HG03469 (cell line): ENCODE measurements around the gene CCDC32.

Experiments used
- ATAC-seq: cut with Tn5 transposase; IDR thresholded peaks from one replicate; pipeline ENCODE4 v1.9.1; 2021; ENCODE audit warnings: mild to moderate bottlenecking, moderate library complexity, moderate number of reproducible peaks; ENCODE audit not compliant: unreplicated experiment

CCDC32 gene

DNA sequence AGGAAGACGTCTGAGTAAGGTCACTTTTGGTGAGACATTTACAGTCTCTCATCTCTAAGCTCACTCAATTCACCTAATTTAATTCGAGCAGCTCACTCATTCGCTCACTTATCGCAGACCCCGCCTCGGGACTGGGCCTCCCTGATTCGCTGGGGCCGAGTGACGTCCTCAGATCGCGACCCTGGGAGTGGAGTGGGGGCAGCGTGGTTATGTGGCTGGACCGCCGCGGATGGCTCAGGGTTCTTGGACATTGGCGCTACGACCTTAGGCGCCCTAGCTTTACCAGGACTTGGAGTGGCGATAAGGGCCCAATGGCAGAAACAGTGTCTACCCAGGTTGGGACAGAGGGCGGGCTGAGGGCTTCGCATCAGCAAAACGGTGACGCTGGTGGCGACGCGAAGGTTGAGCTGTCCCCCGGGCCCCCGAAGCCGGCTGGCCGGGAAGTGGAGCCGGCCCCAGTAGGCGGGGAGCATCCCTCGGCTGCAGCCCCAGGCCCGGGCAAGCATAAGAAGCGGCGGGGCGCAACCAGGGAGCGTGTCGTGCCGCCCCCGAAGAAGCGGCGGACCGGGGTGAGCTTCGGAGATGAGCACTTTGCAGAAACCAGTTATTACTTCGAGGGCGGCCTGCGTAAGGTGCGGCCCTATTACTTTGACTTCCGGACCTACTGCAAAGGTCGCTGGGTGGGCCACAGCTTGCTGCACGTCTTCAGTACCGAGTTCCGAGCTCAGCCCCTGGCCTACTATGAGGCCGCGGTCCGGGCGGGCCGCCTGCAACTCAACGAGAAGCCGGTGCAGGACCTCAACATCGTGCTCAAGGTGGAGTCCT is 4.5 kb upstream of the CCDC32 start, which contains the start of gene RPUSD2:
TSS of gene RPUSD2 (plus strand) at position 171 of the 825 bp plus-strand sequence. CDS start at position 210, 39 bp downstream.
- ATAC-seq = no peak

DNA sequence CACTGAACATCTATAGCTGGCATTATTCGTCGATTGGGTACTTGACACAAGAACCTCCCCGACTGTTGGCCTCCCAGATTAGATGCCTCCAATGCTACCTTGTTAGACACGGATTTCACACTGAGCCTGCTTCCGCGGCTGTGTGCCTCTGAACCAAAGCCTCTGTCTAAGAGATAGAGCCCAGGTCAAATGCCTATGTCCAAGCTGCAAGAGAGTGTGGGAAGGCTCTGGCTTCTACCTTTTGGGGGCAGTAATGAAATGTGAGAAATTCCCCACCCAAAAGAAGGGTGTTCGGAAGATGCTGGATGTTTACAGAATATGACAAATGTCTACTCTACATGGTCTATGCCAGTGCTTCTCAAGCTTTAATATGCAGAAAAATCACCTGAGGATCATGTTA is 2.3 kb upstream of the CCDC32 start:
- no peak for ATAC-seq

DNA sequence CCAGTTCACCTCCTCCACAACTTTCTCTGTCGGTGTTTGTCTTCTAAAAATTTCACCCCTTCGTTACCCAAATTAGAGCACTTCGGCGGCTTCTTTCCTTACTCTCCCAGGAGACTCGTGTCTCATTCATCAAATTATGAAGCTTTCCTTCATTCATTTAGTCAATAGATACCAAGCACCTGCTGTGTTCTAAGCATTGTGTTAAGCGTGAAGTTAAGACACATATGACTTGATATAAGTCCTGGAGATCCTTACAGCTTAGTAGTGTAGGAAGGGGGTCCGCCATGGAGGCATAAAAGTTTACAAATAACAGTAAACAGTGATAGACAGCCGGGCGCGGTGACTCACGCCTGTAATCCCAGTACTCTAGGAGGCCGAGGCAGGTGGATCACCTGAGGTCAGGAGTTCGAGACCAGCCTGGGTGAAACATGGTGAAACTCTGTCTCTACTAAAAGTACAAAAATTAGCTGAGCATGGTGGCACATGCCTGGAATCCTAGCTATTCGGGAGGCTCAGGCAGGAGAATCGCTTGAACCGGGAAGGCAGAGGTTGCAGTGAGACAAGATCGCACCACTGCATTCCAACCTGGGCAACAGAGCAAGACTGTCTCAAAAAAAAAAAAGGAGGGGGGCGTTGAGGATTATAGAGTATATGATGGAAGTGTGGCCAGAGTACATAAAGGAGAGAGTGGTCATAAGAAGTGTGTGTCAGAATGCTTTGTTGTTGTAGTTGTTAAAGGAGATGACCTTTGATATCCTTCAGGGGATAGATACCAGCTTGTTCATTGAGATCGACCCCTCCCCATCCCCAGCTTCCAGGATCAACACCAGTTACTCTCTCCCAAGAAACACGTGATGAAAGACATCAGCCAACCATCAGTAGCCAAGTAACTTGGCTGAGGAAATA is 744 bp upstream of the CCDC32 start:
- ATAC-seq = no peak

DNA sequence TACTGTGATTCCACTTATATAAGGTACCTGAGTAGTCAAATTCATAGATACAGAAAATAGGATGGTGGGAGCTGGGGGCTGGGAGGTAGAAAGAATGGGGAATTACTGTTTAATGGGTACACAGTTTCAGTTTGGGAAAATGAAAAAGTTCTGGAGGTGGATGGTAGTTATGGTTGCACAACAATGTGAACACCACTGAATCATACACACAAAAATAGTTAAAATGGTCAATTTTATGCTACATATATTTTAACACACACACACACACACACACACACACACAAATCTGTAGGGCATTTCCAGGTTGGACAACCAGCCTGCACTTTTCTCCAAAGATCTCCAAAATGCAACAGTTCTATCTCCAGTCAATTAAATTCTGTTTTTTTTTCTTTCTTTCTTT is 1.4 kb downstream of the CCDC32 start:
- ATAC-seq = no peak

DNA sequence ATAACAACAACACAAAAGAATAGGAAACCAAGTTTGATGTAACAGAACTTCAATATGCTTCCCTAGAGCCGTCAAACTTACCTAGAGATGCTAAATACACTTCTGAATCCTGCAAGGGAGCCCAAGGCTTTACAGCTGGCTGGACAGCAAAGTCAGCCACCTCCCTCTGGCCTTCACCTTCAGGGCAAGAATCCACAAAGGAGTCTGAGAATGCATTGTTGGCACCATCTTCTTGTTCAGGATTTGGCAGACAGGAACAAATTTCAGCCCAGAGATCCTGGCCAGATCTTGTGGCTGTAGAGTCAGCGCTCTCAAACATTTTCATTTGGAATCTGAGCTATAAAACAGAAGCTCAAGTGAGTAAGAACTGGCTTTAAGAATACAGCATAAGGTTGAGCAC is 2.2 kb downstream of the CCDC32 start:
- ATAC-seq = no peak

DNA sequence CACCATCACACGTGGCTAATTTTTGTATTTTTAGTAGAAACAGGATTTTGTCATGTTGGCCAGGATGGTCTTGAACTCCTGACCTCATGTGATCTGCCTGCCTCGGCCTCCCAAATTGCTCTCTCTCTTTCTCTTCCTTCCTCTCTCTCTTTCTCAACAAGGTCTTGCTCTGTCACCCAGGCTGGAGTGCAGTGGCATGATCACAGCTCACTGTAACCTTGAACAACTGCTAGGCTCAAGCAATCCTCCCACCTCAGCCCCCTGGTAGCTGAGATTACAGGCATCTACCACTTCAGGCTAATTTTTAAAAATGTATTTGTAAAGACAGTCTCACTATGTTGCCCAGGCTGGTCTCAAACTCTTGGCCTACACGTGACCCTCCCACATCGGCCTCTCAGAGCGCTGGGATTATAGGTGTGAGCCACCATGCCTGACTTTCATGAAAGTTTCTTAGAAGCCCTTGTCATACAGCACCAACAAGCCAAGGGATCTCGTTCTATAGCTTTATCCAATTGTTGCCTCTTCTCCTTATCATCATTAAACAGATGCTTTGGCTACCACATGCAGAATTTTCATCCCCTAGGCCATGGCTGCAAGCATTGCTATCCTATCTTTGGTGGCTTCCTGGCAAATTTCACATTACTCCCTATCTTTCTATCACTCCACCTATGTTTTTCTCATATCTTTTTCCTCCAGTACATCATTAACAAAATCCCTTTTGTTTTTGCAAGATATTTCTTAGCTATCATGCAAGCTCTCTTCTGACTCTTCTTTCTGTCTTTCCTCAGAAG is 5.7 kb downstream of the CCDC32 start:
- no peak for ATAC-seq

DNA sequence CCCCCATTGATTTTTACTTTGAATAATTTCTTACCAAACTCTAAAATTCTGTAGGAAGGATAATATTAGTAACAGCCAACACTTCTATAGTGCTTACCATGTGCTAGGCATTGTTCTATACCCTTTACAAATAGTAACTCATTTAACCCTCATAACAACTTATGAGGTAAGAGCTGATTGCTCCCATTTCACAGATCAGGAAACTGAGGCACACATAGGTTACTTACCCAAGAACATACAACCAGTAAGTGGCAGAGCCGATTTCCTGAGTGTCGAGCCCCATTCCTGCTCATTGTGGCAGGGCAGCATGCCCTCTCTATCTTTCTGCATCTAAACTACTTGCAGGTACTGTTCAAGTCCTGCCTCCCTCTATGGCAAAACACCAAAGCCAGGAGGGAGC is 9.0 kb downstream of the CCDC32 start:
- no peak for ATAC-seq

DNA sequence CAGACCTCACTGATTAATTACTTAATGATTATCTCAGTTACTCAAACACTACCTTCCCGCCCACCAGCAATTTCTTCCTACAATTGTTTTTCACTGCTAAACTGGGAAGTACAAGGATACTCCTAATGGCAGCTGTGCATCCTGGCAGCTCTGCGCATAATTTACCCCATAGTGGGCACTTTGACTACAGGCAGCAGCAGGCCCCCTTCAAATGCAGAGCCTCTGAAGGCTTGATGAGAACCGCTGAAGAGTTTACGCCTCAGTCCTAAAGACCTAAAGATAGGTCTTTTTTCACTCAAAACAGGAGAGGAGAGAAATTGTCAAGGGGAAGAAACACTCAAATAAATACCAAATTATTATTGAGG is 10.7 kb downstream of the CCDC32 start:
- no peak for ATAC-seq

DNA sequence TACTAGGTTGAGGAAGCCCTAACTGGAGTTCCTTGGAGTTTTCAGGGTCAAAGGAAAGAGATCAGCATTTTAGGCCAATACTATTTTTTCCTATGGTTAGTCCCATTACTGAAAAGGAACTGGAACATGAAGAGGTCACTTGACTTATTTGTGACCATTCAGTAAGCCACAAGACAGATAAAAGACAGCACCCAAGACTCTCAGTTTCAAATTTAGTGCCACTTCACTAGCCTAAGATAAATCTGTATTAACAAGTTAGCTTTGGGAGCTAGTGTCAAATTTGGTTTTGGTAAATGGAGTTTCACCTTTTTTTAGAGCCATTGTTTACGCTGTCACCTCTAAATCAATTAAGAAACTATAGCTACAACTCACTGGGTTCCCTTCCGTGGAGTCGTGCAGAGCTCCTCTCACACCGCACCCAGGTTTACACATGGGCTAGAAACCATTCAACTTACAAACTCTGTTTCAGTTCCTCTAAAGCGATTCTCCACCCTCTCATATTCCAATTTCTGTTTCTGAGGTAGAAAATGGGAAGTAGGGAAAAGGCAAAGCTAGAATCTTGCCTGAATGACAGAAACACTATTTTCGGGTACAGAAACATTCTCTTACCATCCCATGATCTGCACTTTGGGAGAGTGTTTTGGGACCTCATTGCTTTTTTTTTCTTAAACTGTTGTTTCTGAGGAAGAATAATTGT is 14.4 kb downstream of the CCDC32 start:
- peak; percentile 49 for ATAC-seq

DNA sequence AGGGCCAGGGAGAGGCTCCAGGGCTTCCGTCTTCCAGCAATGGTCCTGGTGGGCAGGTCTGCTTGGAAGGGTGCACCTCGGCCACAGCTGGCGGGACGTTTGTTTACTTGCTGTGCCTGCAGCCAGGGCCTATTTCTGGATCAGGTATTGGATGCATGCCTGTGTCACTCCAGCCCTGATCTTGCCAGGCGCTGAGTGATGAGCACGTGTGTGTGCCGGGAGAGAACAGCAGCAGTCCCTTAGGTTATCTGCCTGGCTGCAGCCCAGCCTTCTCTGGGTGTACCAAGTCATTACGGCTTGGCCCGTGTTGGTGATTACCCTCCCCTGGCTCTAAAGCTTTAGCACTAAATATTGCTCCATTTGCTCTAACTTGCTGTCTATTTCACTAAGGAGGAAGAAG is 14.9 kb downstream of the CCDC32 start:
- ATAC-seq = no peak

DNA sequence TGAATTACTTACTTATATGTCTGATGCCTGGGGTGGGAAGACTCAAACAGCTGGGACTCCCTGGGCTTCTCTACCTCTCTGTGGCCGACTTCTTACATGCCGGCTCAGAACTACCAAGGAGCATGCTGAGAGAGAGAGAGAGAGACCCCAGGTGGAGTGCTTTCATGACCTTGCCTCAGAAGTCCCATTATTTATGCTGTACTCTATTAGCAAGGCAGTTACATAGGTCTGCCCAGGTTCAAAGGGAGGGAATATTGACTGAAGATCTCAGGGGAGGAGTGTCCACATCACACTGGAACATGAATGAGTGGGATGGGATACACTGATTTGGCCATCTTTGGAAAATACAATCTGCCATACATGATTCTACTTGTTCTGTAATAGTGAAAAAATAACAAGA is 16.2 kb downstream of the CCDC32 start:
- ATAC-seq = no peak

DNA sequence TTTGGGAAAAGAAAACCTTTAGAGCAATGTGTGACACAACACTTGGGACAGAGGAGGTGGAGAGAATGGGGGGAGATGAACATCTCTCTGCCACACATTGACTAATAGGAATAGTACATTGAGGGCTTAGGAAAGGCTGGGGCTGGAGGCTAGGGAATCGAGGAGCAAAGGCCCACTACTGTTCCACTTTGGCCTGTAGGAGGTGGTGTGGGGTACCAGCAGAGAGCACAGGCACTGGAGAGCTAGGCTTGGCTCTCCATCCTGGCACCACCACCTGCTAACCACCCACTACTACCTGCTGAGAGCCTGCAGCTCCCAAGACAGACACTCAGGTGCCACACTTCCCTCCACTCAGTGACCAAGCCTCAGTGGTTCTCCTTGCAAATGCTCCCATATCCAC is 19.4 kb downstream of the CCDC32 start:
- ATAC-seq = no peak

DNA sequence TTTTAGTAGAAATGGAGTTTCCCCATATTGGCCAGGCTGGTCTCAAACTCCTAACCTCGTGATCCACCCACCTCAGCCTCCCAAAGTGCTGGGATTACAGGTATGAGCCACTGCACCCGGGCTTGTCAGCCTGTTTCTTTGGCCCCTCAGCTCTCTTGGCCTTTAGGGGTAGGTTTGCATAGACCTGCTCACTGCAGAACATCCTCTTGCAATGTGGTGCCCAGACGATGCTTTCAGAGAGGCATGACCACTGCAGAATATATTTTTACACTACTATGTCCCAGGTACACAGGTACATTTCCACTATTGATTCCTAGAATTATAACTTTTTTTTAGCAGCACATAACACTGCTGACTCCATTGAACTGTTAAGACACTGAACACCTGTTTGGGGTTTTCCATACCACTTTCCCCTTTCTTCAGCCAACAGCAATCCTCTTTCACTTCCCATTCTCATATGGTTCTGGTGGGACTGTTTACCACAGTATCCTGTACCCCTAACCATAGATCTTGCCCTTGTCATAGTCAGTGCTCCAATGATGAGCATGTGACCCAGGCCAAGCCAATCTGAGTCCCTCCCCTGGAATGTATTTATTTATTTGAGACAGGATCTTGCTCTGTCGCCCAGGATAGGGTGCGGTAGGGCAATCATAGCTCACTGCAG is 21.1 kb downstream of the CCDC32 start:
- peak; percentile 45 for ATAC-seq

DNA sequence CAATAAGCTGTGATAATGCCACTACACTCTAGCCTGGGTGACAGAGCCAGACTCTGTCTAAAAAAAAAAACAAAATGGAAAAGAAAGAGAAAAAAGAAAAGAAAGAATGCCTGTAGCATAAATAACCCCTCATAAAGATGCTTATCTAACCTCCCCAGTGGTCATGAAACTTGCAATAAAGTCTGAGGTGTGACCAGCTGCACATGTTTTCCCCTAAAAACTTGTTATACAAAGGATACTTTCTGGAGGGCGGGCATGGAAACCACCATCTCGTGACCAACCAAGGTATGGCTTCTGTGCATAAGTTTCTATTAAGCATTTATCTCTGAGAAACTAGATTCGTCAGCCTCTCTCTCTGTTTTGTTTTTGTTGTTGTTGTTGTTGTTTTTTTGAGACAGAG is 21.8 kb downstream of the CCDC32 start:
- no peak for ATAC-seq

DNA sequence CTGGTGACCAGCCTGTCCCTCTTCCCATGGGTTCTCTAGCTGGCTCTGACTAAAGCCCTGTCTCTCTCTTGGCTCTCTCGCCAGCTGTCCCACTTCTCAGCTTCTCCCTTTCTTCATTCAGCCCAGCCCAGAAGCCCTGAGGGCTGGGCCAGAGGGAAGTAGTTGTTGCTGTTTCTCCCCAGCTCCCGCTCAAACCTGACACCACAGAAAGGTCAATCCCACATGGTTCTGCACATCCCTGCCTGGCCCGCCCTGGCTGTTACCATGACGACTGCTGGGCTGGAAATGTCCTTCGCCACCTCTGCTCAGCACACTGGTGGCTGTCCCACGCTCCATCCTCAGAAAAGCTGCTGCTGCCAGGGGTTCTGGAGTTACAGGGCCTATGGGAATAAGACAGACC is 25.9 kb downstream of the CCDC32 start:
- no peak for ATAC-seq

DNA sequence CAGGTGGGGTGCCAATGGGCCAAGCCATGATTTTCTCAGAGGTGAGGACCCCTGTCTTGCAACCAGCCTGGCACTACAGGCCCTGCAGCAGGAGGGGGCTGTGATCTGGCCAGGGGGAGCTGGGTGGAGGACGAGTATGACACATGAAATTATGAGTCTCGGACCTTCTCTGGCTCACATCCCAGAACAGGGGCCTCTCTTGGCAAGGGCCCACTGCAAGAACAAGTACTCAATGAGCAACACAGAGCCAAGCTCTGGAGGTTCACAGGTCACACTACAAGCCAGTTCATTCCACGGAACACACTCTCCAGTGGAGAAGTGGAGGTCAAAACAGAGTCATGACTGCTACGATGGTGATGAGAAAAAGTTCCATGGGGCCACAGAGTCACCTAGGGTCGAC is 28.3 kb downstream of the CCDC32 start:
- ATAC-seq = no peak

DNA sequence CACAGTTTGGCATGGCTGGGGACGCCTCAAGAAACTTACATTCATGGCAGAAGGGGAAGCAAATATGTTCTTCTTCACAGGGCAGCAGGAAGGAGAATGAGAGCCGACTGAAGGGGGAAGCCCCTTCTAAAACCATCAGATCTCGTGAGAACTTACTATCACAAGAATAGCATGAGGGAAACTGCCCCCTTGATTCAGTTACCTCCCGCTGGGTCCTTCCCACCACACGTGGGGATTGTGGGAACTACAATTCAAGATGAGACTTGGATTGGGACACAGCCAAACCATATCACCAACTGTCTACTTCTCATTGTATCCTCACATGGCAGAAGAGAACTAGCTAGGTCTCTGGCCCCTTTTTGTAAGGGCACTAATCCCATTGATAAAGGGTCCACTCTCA is 30.5 kb downstream of the CCDC32 start:
- no peak for ATAC-seq

DNA sequence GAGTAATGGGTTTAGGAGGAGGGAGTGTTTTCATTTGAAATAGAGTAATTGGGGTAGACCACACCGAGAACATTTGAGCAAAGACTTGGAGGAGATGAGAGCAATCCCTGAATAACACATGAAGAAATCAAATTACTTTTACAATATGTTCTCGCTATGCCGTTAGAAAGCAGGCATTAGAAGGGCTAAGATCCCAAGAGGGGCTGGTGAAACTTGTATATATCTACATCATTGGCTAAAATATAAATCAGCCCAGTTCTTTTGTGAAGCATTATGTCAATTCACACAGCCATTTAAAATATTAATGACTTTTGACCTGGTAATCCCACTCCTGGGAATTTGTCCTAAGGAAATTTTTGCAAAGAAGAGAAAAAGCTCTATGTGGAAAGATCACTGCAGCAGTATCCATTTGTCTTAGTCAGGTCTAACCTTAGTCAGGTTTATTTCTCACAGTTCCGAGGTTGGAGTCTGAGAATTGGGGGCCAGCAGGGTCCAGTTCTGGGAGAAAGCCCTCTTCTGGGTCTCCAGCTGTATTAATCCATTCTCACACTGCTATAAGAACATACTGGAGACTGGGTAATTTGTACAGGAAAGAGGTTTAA is 31.0 kb downstream of the CCDC32 start:
- no peak for ATAC-seq

DNA sequence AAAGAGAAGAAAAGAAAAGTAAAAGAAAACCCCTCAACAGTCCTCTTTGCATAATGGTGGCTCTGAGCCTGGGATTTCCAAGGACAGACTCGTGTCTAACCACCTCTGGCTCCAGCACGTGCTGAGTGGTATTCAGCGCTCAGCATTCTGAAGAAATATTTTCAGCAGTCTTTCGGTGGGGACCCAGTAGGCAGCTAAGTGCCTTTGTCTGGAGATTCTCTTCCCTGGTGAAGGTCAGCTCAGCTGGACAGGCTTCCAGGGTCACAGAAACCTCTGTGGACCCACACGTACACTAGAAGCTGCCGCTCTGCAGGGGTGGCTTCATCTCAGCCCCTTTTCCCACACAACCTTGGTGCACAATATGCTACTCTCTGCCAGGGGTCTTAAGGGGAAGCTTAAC is 36.0 kb downstream of the CCDC32 start:
- ATAC-seq = no peak

DNA sequence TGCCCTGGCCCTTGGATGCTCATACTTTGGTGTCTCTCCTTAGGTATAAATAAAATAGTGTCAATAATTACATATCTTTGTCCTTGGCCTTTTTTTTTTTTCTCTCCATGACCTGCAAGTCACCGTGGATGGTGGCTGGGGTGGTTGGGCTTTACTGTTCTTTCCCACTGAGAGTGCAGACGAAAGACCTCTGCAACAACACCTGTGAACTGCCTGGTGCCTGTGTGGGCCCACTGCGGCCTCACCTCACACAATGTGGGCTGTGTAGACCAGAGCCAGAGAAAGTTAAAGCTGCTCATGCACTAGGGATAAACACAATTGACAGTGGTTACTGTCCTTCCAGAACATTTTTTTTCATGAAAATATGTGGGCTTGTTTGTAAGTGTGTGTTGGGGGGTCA is 39.0 kb downstream of the CCDC32 start:
- ATAC-seq = no peak
